ENCODE measurements around the gene COX4I2. TPM values are rescaled to one million over a fixed set of nuclear protein-coding genes. Genes with fewer than 3 reads are reported as not detected.

The COX4I2 gene
- total and polyA plus RNA-seq, 2 donors (not counting 1 experiment from before 2014, with no cell fraction given): not detected

GRCh38 chr20:31641391-31641790, 3.7 kb downstream of the COX4I2 start:
- Histone ChIP-seq H3K4me2 (replicated peaks; ENCODE audit: low read depth, low read length, poor library complexity, severe bottlenecking) (no peak overlapping the region), H3K4me1 (ENCODE audit: control insufficient read depth in 2 of 2, insufficient read depth in 2 of 2, low read length in 2 of 2) (no peaks in the 10 kb centered on the region), H4K20me1 (ENCODE audit: control insufficient read depth, insufficient read depth, low read length, poor library complexity, severe bottlenecking) (no peaks in the 10 kb centered on the region), H3K27ac (ENCODE audit: low read length in 2 of 2) (no peak overlapping the region), H2AFZ (ENCODE audit: insufficient read depth, low read depth, low read length, poor library complexity, severe bottlenecking) (no peak overlapping the region), H3K27me3 (replicated peaks in 1 of 4; ENCODE audit: control extremely low read depth in 1 of 4, control insufficient read depth in 3 of 4, insufficient read depth in 4 of 4, low read length in 3 of 4) (no peaks in the 10 kb centered on the region), H3K9ac (ENCODE audit: low read length) (no peak overlapping the region), H3K9me3 (ENCODE audit: control extremely low read depth in 1 of 3, control insufficient read depth in 2 of 3, insufficient read depth in 1 of 3, low read length in 2 of 3) (no peaks in the 10 kb centered on the region), H3K79me2 (ENCODE audit: control insufficient read depth, insufficient read depth, low read length) (no peaks in the 10 kb centered on the region), H3K36me3 (replicated peaks in 1 of 2; ENCODE audit: control extremely low read depth in 1 of 2, control insufficient read depth in 1 of 2, extremely low read depth in 1 of 2, insufficient read depth in 2 of 2, low read length in 1 of 2) (no peaks in the 10 kb centered on the region), H3K4me3 (ENCODE audit: control extremely low read depth in 1 of 5, extremely low read depth in 1 of 5, insufficient read depth in 1 of 5, low read depth in 2 of 5, low read length in 4 of 5) (no peak overlapping the region)
- ChIA-PET CTCF (interaction anchor here (0.8 to 1.3 kb wide), 3 partner anchors 8 to 72 kb away, joined by 3 read pairs; no protein-coding TSS in a partner anchor), POLR2A (no interaction called here)
- WGBS (ENCODE audit: insufficient coverage): 83% methylated on average over 2 of the region's 6 CpGs
- Mint-ChIP-seq H3K4me3 (no peak overlapping the region), H3K9me3 (ENCODE audit: insufficient read depth) (no peaks in the 10 kb centered on the region), H3K27me3 (peaks cover 8% of the 10 kb centered on the region), H3K4me1 (no peaks in the 10 kb centered on the region), H3K27ac (no peak overlapping the region)
- no peak for DNase-seq
- no peak for ATAC-seq (ENCODE audit: low read depth)
- intact Hi-C loops (cut with micrococcal nuclease): no loop called here
- TF ChIP-seq CTCF (IDR thresholded peaks at IDR 0.05) (no peak), EZH2 (IDR thresholded peaks at IDR 0.05; ENCODE audit: borderline replicate concordance, insufficient read depth, low read depth, low read length, poor library complexity, severe bottlenecking) (no peak)

DNA sequence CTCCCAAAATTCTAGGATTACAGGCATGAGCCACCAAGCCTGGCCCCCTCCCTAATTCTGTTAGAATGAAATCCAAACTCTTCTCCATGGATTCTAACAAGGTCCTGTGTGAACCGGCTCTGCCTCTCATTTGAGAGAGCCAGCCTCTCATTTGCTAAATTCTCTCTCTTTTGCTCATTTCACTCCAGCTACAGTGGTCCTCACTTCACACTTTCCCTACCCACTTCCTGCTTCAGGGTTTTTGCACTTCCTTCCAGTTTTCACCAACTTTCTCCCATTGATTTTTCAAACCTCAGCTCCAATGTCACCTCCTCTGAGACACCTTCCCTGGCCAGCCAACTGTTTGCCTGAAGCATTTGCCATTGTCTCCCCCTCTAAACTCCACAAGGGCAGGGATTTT, 5.1 kb downstream of the COX4I2 start:
- POLR2A ChIA-PET: no interaction called here
- DNase-seq: no peak

More for the DNA sequence above, 5.1 kb downstream of the COX4I2 start:
- H3K4me2 ChIP-seq (replicated peaks; ENCODE audit: low read depth, low read length, poor library complexity, severe bottlenecking): no peak overlapping the region
- Mint-ChIP-seq H3K9me3 (ENCODE audit: insufficient read depth) (no peaks in the 10 kb centered on the region), H3K4me3 (no peak overlapping the region), H3K4me1 (no peaks in the 10 kb centered on the region), H3K27me3 (peaks cover 8% of the 10 kb centered on the region), H3K27ac (no peak overlapping the region)
- CTCF ChIA-PET: no interaction called here
- intact Hi-C loops (cut with micrococcal nuclease): no loop called here
- no peaks in the 10 kb centered on the region for H4K20me1 ChIP-seq (ENCODE audit: control insufficient read depth, insufficient read depth, low read length, poor library complexity, severe bottlenecking)
- H3K36me3 ChIP-seq (replicated peaks in 1 of 2; ENCODE audit: control extremely low read depth in 1 of 2, control insufficient read depth in 1 of 2, extremely low read depth in 1 of 2, insufficient read depth in 2 of 2, low read length in 1 of 2): no peaks in the 10 kb centered on the region
- no peak overlapping the region for H3K9ac ChIP-seq (ENCODE audit: low read length)
- H3K9me3 ChIP-seq (ENCODE audit: control extremely low read depth in 1 of 3, control insufficient read depth in 2 of 3, insufficient read depth in 1 of 3, low read length in 2 of 3): no peaks in the 10 kb centered on the region
- WGBS (ENCODE audit: insufficient coverage): 10% methylated on average over 1 of the region's 1 CpG
- H3K4me3 ChIP-seq (ENCODE audit: control extremely low read depth in 1 of 5, extremely low read depth in 1 of 5, insufficient read depth in 1 of 5, low read depth in 2 of 5, low read length in 4 of 5): no peak overlapping the region
- H3K79me2 ChIP-seq (ENCODE audit: control insufficient read depth, insufficient read depth, low read length): no peaks in the 10 kb centered on the region
- no peaks in the 10 kb centered on the region for H3K4me1 ChIP-seq (ENCODE audit: control insufficient read depth in 2 of 2, insufficient read depth in 2 of 2, low read length in 2 of 2)
- H3K27me3 ChIP-seq (replicated peaks in 1 of 4; ENCODE audit: control extremely low read depth in 1 of 4, control insufficient read depth in 3 of 4, insufficient read depth in 4 of 4, low read length in 3 of 4): no peaks in the 10 kb centered on the region
- H3K27ac ChIP-seq (ENCODE audit: low read length in 2 of 2): no peak overlapping the region
- no peak for ATAC-seq (ENCODE audit: low read depth)
- H2AFZ ChIP-seq (ENCODE audit: insufficient read depth, low read depth, low read length, poor library complexity, severe bottlenecking): no peak overlapping the region
- TF ChIP-seq EZH2 (IDR thresholded peaks at IDR 0.05; ENCODE audit: borderline replicate concordance, insufficient read depth, low read depth, low read length, poor library complexity, severe bottlenecking) (no peak), CTCF (IDR thresholded peaks at IDR 0.05) (no peak)
